ENCODE measurements around the gene LGALS12. TPM values are rescaled to one million over a fixed set of nuclear protein-coding genes. Genes with fewer than 3 reads are reported as not detected.

The LGALS12 gene
- total and polyA plus RNA-seq, 2 donors (not counting 1 experiment from before 2014, with no cell fraction given), result 0.19 TPM; not detected in 1

DNA sequence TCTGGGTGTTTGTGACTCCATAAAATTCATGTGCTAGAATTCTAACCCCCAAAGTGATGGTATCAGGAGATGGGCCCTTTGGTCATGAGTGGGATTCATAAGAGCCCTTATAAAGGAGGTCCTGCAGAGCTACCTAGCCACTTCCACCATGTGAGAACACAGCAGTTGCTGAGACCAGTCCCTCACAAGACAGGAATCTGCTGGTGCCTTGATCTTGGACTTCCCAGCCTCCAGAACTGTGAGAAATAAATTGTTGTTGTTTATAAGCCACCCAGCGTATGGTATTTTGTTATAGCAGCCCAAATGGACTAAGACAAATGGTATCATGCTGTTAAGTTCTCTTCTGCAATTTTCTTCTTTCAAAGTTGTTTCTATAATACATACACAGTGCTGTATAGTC is 13.4 kb upstream of the LGALS12 start:
- ChIA-PET POLR2A (no interaction called here), CTCF (interaction anchor here (1.3 kb wide), 1 partner anchor 13 kb away, joined by 3 read pairs; no protein-coding TSS in a partner anchor)
- no peak for TF ChIP-seq EZH2 (IDR thresholded peaks at IDR 0.05; ENCODE audit: borderline replicate concordance, insufficient read depth, low read depth, low read length, poor library complexity, severe bottlenecking)
- H3K4me3 Mint-ChIP-seq, result no peak overlapping the region
- H3K27ac ChIP-seq (ENCODE audit: low read length in 2 of 2), result no peak overlapping the region
- H3K4me1 ChIP-seq (ENCODE audit: control insufficient read depth in 2 of 2, insufficient read depth in 2 of 2, low read length in 2 of 2), result peaks cover 0 to 7% of the 10 kb centered on the region in 2 donors
- H3K27ac Mint-ChIP-seq, result no peak overlapping the region
- H3K27me3 ChIP-seq (replicated peaks in 1 of 4; ENCODE audit: control extremely low read depth in 1 of 4, control insufficient read depth in 3 of 4, insufficient read depth in 4 of 4, low read length in 3 of 4), result peaks cover 0 to 28% (median 20%) of the 10 kb centered on the region in 4 experiments
- no peaks in the 10 kb centered on the region for H3K79me2 ChIP-seq (ENCODE audit: control insufficient read depth, insufficient read depth, low read length)
- ATAC-seq (ENCODE audit: low read depth) (no peak), DNase-seq (no peak)
- peaks cover 70% of the 10 kb centered on the region for H3K27me3 Mint-ChIP-seq
- peaks cover 0 to 2% (median 1%) of the 10 kb centered on the region in 3 donors for H3K9me3 ChIP-seq (ENCODE audit: control extremely low read depth in 1 of 3, control insufficient read depth in 2 of 3, insufficient read depth in 1 of 3, low read length in 2 of 3)
- H3K4me3 ChIP-seq (ENCODE audit: control extremely low read depth in 1 of 5, extremely low read depth in 1 of 5, insufficient read depth in 1 of 5, low read depth in 2 of 5, low read length in 4 of 5), result no peak overlapping the region
- H3K36me3 ChIP-seq (replicated peaks in 1 of 2; ENCODE audit: control extremely low read depth in 1 of 2, control insufficient read depth in 1 of 2, extremely low read depth in 1 of 2, insufficient read depth in 2 of 2, low read length in 1 of 2), result no peaks in the 10 kb centered on the region
- no CpG with 5 or more reads among the region's 1 CpG for WGBS (ENCODE audit: insufficient coverage)
- no peak overlapping the region for H3K4me2 ChIP-seq (replicated peaks; ENCODE audit: low read depth, low read length, poor library complexity, severe bottlenecking)
- no peaks in the 10 kb centered on the region for H4K20me1 ChIP-seq (ENCODE audit: control insufficient read depth, insufficient read depth, low read length, poor library complexity, severe bottlenecking)
- no peak overlapping the region for H3K9ac ChIP-seq (ENCODE audit: low read length)
- intact Hi-C loops (cut with micrococcal nuclease), result no loop called here
- H3K9me3 Mint-ChIP-seq (ENCODE audit: insufficient read depth), result peaks cover 2% of the 10 kb centered on the region
- peaks cover 11% of the 10 kb centered on the region for H3K4me1 Mint-ChIP-seq
- H2AFZ ChIP-seq (ENCODE audit: insufficient read depth, low read depth, low read length, poor library complexity, severe bottlenecking), result no peak overlapping the region

DNA sequence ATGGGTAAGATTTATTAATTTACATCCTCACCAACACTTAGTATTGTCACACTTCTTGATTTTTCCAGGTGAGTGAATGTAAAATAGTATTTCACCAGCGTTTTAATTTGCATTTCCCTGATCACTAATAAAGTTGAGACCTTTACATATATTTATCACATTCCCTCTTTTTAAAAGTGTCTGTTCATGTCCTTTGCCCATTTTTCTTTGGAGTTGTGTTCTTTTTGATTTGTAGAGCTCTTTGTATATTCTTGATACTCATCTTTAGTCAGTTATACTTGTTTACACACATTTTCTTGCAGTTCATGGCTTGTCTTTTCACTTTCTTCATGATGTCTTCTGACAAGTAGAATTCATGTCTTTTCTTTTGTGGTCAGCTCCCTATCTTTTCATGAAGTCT is 12.8 kb upstream of the LGALS12 start:
- Histone ChIP-seq H3K27me3 (replicated peaks in 1 of 4; ENCODE audit: control extremely low read depth in 1 of 4, control insufficient read depth in 3 of 4, insufficient read depth in 4 of 4, low read length in 3 of 4) (peaks cover 0 to 30% (median 23%) of the 10 kb centered on the region in 4 experiments), H3K79me2 (ENCODE audit: control insufficient read depth, insufficient read depth, low read length) (no peaks in the 10 kb centered on the region), H3K9ac (ENCODE audit: low read length) (no peak overlapping the region), H3K9me3 (ENCODE audit: control extremely low read depth in 1 of 3, control insufficient read depth in 2 of 3, insufficient read depth in 1 of 3, low read length in 2 of 3) (peaks cover under 1 to 2% (median 1%) of the 10 kb centered on the region in 3 donors), H3K4me3 (ENCODE audit: control extremely low read depth in 1 of 5, extremely low read depth in 1 of 5, insufficient read depth in 1 of 5, low read depth in 2 of 5, low read length in 4 of 5) (no peak overlapping the region), H4K20me1 (ENCODE audit: control insufficient read depth, insufficient read depth, low read length, poor library complexity, severe bottlenecking) (no peaks in the 10 kb centered on the region), H3K27ac (ENCODE audit: low read length in 2 of 2) (no peak overlapping the region), H2AFZ (ENCODE audit: insufficient read depth, low read depth, low read length, poor library complexity, severe bottlenecking) (no peak overlapping the region), H3K4me2 (replicated peaks; ENCODE audit: low read depth, low read length, poor library complexity, severe bottlenecking) (no peak overlapping the region), H3K36me3 (replicated peaks in 1 of 2; ENCODE audit: control extremely low read depth in 1 of 2, control insufficient read depth in 1 of 2, extremely low read depth in 1 of 2, insufficient read depth in 2 of 2, low read length in 1 of 2) (no peaks in the 10 kb centered on the region), H3K4me1 (ENCODE audit: control insufficient read depth in 2 of 2, insufficient read depth in 2 of 2, low read length in 2 of 2) (peaks cover 0 to 7% of the 10 kb centered on the region in 2 donors)
- no CpG with 5 or more reads among the region's 1 CpG for WGBS (ENCODE audit: insufficient coverage)
- DNase-seq (no peak), ATAC-seq (ENCODE audit: low read depth) (no peak)
- H3K4me3 Mint-ChIP-seq, result no peak overlapping the region
- ChIA-PET POLR2A (no interaction called here), CTCF (interaction anchor here (0.6 to 1.3 kb wide), 3 partner anchors 14 to 650 kb away, joined by 3 to 5 read pairs (median 3); no protein-coding TSS in a partner anchor)
- TF ChIP-seq, protein P1, sequence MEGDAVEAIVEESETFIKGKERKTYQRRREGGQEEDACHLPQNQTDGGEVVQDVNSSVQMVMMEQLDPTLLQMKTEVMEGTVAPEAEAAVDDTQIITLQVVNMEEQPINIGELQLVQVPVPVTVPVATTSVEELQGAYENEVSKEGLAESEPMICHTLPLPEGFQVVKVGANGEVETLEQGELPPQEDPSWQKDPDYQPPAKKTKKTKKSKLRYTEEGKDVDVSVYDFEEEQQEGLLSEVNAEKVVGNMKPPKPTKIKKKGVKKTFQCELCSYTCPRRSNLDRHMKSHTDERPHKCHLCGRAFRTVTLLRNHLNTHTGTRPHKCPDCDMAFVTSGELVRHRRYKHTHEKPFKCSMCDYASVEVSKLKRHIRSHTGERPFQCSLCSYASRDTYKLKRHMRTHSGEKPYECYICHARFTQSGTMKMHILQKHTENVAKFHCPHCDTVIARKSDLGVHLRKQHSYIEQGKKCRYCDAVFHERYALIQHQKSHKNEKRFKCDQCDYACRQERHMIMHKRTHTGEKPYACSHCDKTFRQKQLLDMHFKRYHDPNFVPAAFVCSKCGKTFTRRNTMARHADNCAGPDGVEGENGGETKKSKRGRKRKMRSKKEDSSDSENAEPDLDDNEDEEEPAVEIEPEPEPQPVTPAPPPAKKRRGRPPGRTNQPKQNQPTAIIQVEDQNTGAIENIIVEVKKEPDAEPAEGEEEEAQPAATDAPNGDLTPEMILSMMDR (IDR thresholded peaks at IDR 0.05), result no peak
- TF ChIP-seq EZH2 (IDR thresholded peaks at IDR 0.05; ENCODE audit: borderline replicate concordance, insufficient read depth, low read depth, low read length, poor library complexity, severe bottlenecking), result no peak
- peaks cover 2% of the 10 kb centered on the region for H3K9me3 Mint-ChIP-seq (ENCODE audit: insufficient read depth)
- peaks cover 73% of the 10 kb centered on the region for H3K27me3 Mint-ChIP-seq
- intact Hi-C loops (cut with micrococcal nuclease), result no loop called here
- peaks cover 11% of the 10 kb centered on the region for H3K4me1 Mint-ChIP-seq
- H3K27ac Mint-ChIP-seq, result no peak overlapping the region
